ENCODE results near the gene UCK1. TPM values are rescaled to one million over a fixed set of nuclear protein-coding genes. Genes with fewer than 3 reads are reported as not detected.
A peak's percentile ranks its signal among the peaks of the same experiment; 100 is the strongest.

UCK1 gene
- total and polyA plus RNA-seq, 10 of the 15 experiments (the other 5 are each of a cell fraction or from before 2014, with no cell fraction given) = 0.31 to 27.0 (median 18.7) TPM

- SMC1A ChIA-PET (ENCODE audit: uncharacterized antibody, unreplicated experiment) = interaction anchor here (0.9 kb wide), 1 partner anchor 258 kb away, joined by 3 read pairs; no protein-coding TSS in a partner anchor
- POLR2A ChIA-PET = no interaction called here
- H2AFZ ChIP-seq (ENCODE audit: control insufficient read depth, low read depth, low read length) = no peak overlapping the region
- in situ Hi-C loops (cut with MboI) (no loop called here), intact Hi-C loops (cut with micrococcal nuclease; ENCODE audit: unreplicated experiment) (no loop called here)
- peaks cover 10 to 18% of the 10 kb centered on the region in 2 experiments; a peak in 3 of 4 replicates for H3K36me3 ChIP-seq (ENCODE audit: control insufficient read depth in 2 of 2, insufficient read depth in 2 of 2, low read length in 1 of 2)
- H3K9ac ChIP-seq (ENCODE audit: control insufficient read depth, insufficient read depth, low read length) = no peak overlapping the region
- no peak overlapping the region for H3K4me3 ChIP-seq
- no peaks in the 10 kb centered on the region for H3K9me3 ChIP-seq (replicated peaks; ENCODE audit: control insufficient read depth, insufficient read depth, low read length)
- CTCF ChIA-PET = interaction anchor here (1.1 kb wide), 1 partner anchor 375 kb away, joined by 3 read pairs; the partner anchor contains the start of gene NUP214
- no peak overlapping the region for H3K27ac ChIP-seq (ENCODE audit: control insufficient read depth, insufficient read depth)
- RAD21 ChIA-PET (ENCODE audit: unreplicated experiment) = no interaction called here
- ATAC-seq = no peak
- FAIRE-seq = no peak
- 62% methylated on average over 5 of the region's 5 CpGs for WGBS (ENCODE audit: insufficient coverage, insufficient replicate concordance, low lambda C conversion rate, missing lambda C conversion rate)
- peaks cover 8% of the 10 kb centered on the region for H3K4me1 ChIP-seq (ENCODE audit: control insufficient read depth, insufficient read depth, low read length)
- H3K79me2 ChIP-seq (ENCODE audit: control insufficient read depth, insufficient read depth, low read length) = peaks cover 5% of the 10 kb centered on the region
- H3K27me3 ChIP-seq (replicated peaks in 1 of 2; ENCODE audit: control insufficient read depth in 2 of 2, insufficient read depth in 2 of 2, low read length in 1 of 2) = no peaks in the 10 kb centered on the region
- TF ChIP-seq PML (IDR thresholded peaks at IDR 0.05; ENCODE audit: low read length) (peak; percentile 38; the same call in 1 of the 2 replicates), PAX8 (IDR thresholded peaks at IDR 0.05) (no peak), POLR2AphosphoS5 (IDR thresholded peaks at IDR 0.05; ENCODE audit: low read length) (no peak; the same call in 1 of the 2 replicates), MEF2B (IDR thresholded peaks at IDR 0.05; ENCODE audit: partially characterized antibody, poor library complexity, severe bottlenecking) (no peak)
- no peak overlapping the region for H3K4me2 ChIP-seq (ENCODE audit: control insufficient read depth, insufficient read depth)
- TSS peak; percentile 40 for BruUV-seq (replicated peaks)
- DNase-seq (ENCODE audit: low read depth, low spot score) = no peak
- H4K20me1 ChIP-seq (ENCODE audit: control insufficient read depth, insufficient read depth) = no peaks in the 10 kb centered on the region
These were observed 30.0 kb downstream of the UCK1 start for GRCh38 chr9:131500939-131501541.

- DNase-seq (ENCODE audit: low read depth, low spot score) (no peak), ATAC-seq (no peak), FAIRE-seq (no peak)
- Histone ChIP-seq H3K4me3 (no peak overlapping the region), H3K9me3 (replicated peaks; ENCODE audit: control insufficient read depth, insufficient read depth, low read length) (no peaks in the 10 kb centered on the region), H3K27me3 (replicated peaks in 1 of 2; ENCODE audit: control insufficient read depth in 2 of 2, insufficient read depth in 2 of 2, low read length in 1 of 2) (no peaks in the 10 kb centered on the region), H3K4me1 (ENCODE audit: control insufficient read depth, insufficient read depth, low read length) (peaks cover 8% of the 10 kb centered on the region), H3K9ac (ENCODE audit: control insufficient read depth, insufficient read depth, low read length) (no peak overlapping the region), H3K27ac (ENCODE audit: control insufficient read depth, insufficient read depth) (no peak overlapping the region), H3K79me2 (ENCODE audit: control insufficient read depth, insufficient read depth, low read length) (peaks cover 5% of the 10 kb centered on the region), H3K36me3 (ENCODE audit: control insufficient read depth in 2 of 2, insufficient read depth in 2 of 2, low read length in 1 of 2) (peaks cover 10 to 24% of the 10 kb centered on the region in 2 experiments; a peak in 3 of 4 replicates), H4K20me1 (ENCODE audit: control insufficient read depth, insufficient read depth) (no peaks in the 10 kb centered on the region), H2AFZ (ENCODE audit: control insufficient read depth, low read depth, low read length) (no peak overlapping the region), H3K4me2 (ENCODE audit: control insufficient read depth, insufficient read depth) (no peak overlapping the region)
- ChIA-PET CTCF (interaction anchor here (0.7 to 1.1 kb wide), 2 partner anchors 8 to 374 kb away, joined by 3 read pairs; partner anchors contain the start of gene NUP214), RAD21 (ENCODE audit: unreplicated experiment) (no interaction called here), POLR2A (no interaction called here), SMC1A (ENCODE audit: uncharacterized antibody, unreplicated experiment) (interaction anchor here (0.9 kb wide), 1 partner anchor 258 kb away, joined by 3 read pairs; no protein-coding TSS in a partner anchor)
- TF ChIP-seq POLR2AphosphoS5 (IDR thresholded peaks at IDR 0.05; ENCODE audit: low read length) (peak; percentile 53; the same call in 1 of the 2 replicates), POLR2A (IDR thresholded peaks at IDR 0.05; ENCODE audit: low read depth, low read length) (peak; percentile 58), POLR2AphosphoS2 (IDR thresholded peaks at IDR 0.05; ENCODE audit: low read depth, low read length) (0 out of 2 replicates have a peak, but pooled peaks have one; percentile 31), ZSCAN29 (IDR thresholded peaks at IDR 0.05) (no peak)
- BruUV-seq (replicated peaks) = no TSS peak
- in situ Hi-C loops (cut with MboI) = no loop called here
- intact Hi-C loops (cut with micrococcal nuclease; ENCODE audit: unreplicated experiment) = no loop called here
- 65% methylated on average over 12 of the region's 12 CpGs for WGBS (ENCODE audit: insufficient coverage, insufficient replicate concordance, low lambda C conversion rate, missing lambda C conversion rate)
These were observed 30.7 kb downstream of the UCK1 start for GRCh38 chr9:131500377-131500776.
